Activated CD8-positive, alpha-beta memory T cell treated with anti-CD3 and anti-CD28 coated beads, Interleukin-2, amount 50 U/mL, for 24 hours (primary cell): ENCODE data around the gene FAM3B.
A peak's percentile ranks its signal among the peaks of the same experiment; 100 is the strongest.
"Not testable (repeated sequence)": the region's sequence is repeated elsewhere in the genome, so short reads cannot be mapped to it uniquely, and the experiment has no call there.

ENCODE experiments used
- DNase-seq: peaks from one replicate; pipeline ENCODE4 v3.0.0-alpha.2; 2020; ENCODE audit errors: extremely low read depth

Gene FAM3B

GRCh38 chr21:41350436-41351155 is 34.0 kb downstream of the FAM3B start:
- DNase-seq, result no peak

DNA sequence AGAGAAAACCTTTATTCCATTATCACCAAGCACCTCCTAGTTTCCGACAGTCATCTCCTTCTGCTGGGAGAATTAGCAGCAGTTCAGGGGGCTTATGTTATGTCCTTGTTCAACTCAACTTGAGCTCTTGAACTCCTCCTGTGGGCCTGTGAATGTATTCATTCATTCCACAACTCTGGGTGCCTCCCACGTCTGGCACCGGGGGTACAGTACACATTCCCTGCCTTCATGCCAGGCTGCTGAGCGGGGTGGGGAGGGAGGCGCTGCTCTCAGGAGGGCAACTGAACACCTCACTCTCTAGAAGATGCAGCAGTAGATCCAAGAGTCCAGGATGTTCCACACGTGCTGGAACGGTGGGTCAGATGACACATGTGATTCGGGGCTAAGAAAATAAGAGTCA is 40.9 kb downstream of the FAM3B start:
- DNase-seq, result no peak

DNA sequence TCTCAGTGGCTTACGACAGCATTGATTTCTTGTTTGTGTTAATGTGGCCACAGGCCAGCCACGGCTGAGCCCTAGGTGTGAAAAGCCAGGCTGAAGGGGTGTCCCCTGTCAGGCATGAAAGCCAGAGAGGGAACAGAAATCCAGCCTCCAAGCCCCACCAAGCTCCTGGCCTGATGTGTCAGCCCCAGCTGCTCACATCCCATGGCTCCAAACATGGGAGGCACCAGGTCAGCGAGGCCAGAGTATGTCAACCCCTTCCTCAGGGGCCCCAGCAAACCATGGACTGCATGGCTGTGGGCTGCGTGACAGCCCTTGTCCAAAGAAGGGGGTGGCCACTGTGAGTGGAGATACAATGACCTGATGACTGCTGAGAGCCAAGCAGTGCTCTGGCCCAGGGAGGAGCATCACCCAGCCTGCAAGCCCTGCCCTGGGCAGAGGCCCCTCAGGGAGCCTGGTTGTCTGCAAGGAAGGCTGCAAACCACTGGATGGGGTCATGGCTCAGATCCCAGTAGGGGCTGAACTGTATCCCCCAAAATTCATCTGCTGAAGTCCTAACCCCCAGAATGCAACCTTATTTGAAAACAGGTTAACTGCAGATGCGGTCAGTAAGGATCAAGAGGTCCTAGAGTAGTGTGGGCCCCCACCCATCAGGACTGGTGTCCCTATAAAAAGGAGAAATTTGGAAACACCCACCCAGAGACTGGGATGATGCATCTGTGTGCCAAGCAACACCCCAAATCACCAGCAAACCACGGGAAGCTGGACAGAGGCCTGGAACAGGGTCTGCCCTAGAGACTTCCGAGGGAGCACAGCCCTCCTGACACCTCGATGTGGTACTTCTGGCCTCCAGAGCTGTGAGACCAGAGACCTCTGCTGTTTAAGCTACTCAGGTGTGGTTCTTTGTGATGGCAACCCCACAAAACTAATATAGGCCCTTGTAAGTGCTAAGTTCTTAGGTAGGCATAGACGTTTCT is 41.9 kb downstream of the FAM3B start:
- no peak for DNase-seq

- DNase-seq, result no peak
Observed at GRCh38 chr21:41359286-41359685, 42.7 kb downstream of the FAM3B start.

- not testable (repeated sequence) for DNase-seq
Observed at GRCh38 chr21:41359754-41360071, 43.1 kb downstream of the FAM3B start.

DNA sequence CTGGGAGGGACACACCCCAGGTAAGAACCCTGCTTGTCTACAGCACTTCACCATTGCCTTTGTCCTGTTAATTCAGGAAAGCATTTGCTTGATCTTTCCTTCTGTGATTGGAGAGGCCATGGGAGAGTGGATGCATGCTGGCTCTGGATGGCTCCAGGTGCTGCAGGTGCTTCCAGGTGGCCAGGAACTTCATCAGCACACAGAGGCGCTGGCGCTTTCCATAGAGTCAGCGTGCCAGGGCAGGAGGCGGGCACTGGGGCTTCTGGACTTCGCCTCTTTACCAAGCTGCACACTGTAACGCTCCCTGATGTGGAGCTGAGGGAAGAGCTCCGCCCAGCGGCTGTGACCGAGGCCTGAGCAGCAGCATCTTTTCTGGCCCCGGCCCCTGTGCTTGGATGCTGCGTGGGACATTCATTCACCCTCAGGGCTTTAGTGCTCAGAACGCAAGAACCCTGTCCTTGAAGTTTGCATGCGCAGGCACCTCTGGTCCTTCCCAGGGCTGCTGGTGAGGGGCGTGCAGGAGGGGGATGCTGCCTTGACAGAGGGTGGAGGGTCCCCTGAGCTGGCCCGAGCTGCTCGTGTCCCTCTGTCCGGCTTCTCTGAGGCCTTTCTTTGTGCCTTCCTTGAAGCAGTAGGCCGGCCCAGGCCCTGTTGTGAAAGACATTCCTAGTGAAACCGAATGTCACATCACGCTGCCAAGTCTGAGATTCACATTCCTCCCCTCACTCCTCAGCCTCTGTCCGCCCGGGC is 43.6 kb downstream of the FAM3B start:
- no peak for DNase-seq

DNA sequence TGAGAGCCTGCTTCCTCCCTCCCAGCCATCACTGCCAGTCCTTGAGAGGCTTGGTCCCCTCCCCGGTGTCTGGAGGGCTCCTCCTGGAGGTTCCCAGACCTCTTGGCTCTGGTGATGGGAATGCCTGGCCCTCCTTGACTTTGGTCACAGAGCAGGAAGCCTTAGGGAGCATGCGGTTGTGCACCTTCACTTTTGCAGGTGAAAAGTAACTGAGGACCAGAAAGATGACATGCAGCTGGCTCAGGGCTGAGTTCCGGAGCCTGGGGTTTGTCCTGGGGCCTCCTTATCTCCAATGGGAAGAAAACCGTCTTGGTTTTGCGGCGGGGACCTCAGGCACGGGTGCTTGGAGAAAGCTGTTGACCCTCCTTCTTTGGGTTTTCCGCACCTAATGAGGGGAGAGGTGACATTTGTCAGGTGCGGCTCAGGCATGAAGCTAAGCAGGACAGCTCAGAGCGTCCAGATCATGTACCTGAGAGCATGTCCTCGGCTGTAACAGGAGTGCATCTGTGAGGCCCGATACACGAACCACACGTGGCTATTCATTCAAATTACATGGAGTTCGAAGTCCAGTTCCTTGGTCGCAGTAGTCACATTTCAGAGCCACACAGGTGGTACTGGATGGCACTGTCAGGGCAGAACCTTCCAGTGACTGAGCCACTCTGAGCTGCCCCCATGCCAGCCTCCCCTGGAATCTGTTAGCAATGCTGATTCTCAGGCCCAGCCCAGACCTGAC is 44.6 kb downstream of the FAM3B start:
- no peak for DNase-seq

GRCh38 chr21:41361786-41362604 is 45.4 kb downstream of the FAM3B start, which contains the start of gene MX2:
Gene MX2, plus strand, starts transcription at chr21:41362027. Its CDS starts 14,880 bp downstream, at chr21:41376907.
- peak; percentile 46 for DNase-seq

DNA sequence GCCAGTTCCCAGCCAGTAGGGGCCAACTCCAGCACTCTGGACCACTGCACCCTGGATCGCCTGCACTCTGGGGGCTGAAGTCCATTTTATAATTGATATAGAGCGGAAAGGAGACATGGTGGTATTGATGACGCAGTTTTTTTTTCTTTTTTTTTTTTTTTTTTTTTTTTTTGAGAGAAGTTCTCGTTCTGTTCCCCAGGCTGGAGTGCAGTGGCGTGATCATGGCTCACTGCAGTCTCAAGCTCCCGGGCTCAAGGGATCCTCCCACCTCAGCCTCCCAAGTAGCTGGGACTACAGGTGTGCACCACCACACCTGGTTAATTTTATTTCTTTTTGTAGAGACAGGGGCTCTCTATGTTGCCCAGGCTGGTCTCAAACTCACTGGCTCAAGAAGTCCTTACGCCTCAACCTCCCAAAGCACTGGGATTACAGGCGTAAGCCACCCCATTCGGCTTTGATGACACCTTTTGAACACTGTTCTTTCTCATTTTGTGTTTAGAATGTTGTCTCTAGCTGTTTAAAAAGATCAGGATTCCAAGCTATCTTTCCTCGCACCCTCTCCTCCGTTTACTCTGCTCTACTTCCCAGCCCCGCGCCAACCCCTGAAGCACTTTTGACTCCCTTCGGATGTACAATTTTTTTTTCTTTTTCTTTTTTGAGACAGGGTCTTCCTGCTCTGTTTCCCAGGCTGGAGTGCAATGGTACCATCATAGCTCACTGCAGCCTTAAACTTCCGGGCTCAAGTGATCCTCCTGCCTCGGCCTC is 46.2 kb downstream of the FAM3B start:
- DNase-seq, result no peak

- DNase-seq, result no peak
Observed at GRCh38 chr21:41363370-41364270, 47.0 kb downstream of the FAM3B start.

DNA sequence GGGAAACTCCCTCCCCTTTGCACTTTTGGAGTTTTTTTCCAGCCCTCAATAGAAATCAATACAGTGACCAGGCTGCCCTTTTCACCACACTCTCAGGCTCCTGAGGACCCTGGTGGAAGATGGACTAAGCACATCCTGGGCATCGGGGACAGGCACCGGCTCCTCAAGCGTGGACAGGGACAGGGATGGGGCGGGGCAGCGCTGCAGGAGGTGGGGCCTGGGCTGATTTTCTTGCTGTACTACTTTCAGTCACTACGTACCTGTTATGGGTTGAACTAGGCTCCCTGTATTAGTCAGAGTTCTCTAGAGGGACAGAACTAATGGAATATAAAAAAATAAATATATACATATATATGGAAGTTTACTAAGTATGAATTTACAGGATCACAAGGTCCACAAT is 47.7 kb downstream of the FAM3B start:
- DNase-seq, result no peak

DNA sequence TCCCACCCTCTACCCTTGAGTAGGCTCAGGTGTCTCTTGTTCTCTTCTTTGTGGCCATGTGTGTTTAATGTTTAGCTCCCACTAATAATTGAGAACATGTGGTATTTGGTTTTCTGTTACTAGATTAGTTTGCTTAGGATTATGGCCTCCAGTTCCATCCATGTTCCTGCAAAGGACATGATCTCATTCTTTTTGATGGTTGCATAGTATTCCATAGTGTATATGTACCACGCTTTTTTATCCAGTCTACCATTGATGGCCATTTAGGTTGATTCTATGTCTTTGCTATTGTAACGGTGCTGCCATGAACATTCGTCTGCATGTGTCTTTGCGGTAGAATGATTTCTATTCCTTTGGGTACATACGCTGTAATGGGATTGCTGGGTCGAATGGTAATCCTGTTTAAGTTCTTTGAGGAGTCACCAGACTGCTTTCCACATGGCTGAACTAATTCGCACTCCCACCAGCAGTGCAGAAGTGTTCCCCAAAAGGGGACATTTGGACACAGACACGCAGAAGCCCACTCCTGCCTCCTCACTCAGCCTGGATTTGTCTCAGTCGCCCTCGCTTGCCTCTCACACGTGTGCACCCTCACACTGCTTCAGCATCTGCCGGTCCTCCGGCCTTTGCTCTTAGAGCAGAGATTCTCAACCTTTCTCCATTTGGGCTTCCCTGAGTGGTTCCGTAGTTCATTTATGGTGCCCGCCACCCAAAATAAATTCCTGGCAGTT is 48.9 kb downstream of the FAM3B start:
- no peak for DNase-seq

DNA sequence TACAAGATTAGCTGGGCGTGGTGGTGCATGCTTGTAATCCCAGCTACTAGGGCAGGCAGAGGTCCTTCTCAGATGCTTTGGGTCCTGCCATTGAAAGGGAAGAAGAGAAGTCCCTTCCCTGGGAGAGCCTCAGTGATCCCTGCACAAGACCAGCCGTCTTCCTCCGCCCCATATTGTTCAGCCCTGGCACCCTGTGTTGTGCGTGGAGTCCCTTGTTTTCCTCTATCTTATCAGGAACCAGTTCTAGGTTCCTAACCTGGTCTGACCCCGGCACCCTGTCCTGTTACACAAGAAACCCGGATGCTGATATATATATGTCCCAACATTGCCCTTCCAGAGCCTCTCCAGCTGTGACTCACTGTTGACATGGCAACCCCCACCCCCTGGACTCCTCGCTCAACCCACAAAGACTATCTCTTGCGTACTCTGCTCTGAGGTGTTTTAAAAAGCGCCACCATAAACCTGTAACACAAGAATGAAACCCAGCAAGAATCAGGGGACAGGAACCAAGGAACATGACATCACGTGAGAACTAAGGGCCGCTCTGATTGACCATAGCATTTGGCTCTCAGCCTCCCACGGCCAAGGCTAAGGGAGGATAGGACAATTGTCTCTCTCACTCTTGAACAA is 50.0 kb downstream of the FAM3B start:
- no peak for DNase-seq

DNA sequence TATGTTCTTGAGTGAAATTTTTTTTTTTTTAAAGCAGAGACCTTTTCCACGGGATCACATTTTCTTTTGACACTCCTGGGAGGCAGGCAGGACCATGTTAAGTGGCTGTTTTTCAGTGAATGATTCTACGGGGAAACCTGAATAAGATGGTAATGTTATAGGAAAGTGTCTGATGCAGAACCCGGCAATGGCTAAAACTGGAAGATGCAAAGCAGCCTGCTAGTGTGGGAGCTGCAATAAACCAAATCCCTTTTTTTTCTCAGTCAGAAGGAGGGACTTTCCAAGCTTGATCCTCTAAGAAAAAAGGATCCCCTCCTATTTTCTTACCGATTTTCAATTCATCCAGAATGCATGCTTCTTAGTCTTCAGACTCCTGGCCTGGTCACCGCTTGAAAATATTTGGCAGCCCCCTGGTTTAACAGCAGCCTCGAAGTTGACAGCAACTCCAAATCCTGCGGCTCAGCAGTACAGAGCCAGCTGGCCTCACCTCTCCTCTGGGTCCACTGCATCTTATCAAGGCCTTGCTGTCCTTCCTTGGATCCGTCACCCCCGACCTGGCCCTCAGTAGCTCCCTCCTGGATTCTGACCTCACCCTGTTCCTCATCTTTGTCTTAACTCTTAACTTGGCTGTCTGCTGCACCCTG is 50.8 kb downstream of the FAM3B start:
- no peak for DNase-seq

- DNase-seq, result no peak
Observed at GRCh38 chr21:41367945-41368734, 51.5 kb downstream of the FAM3B start.

GRCh38 chr21:41368735-41369104 is 52.1 kb downstream of the FAM3B start:
- no peak for DNase-seq
